ENCODE results near the gene NFKBIL1. TPM values are rescaled to one million over a fixed set of nuclear protein-coding genes. Genes with fewer than 3 reads are reported as not detected.

NFKBIL1 gene
- total and polyA plus RNA-seq, 10 of the 15 experiments (the other 5 are each of a cell fraction or from before 2014, with no cell fraction given): 0.19 to 15.1 (median 7.0) TPM

GRCh38 chr6:31528307-31528777 is 19.1 kb upstream of the NFKBIL1 start:
- no TSS peak for BruUV-seq (replicated peaks)
- ChIA-PET SMC1A (ENCODE audit: uncharacterized antibody, unreplicated experiment) (interaction anchor here (1.8 kb wide), 1 partner anchor 13 kb away, joined by 5 read pairs; the partner anchor contains the start of gene DDX39B), RAD21 (ENCODE audit: unreplicated experiment) (interaction anchor here (0.7 kb wide), 1 partner anchor 34 kb away, joined by 3 read pairs; no protein-coding TSS in a partner anchor), POLR2A (interaction anchor here (0.7 kb wide), 1 partner anchor 38 kb away, joined by 3 read pairs; no protein-coding TSS in a partner anchor), CTCF (interaction anchor here (2.0 kb wide), 1 partner anchor 34 kb away, joined by 4 read pairs; no protein-coding TSS in a partner anchor)
- no peak overlapping the region for H3K4me2 ChIP-seq (ENCODE audit: control insufficient read depth, insufficient read depth)
- no peaks in the 10 kb centered on the region for H4K20me1 ChIP-seq (ENCODE audit: control insufficient read depth, insufficient read depth)
- WGBS (ENCODE audit: insufficient coverage, insufficient replicate concordance, low lambda C conversion rate, missing lambda C conversion rate): 90% methylated on average over 4 of the region's 4 CpGs
- no peak overlapping the region for H2AFZ ChIP-seq (ENCODE audit: control insufficient read depth, low read depth, low read length)
- TF ChIP-seq HDAC6 (IDR thresholded peaks at IDR 0.05; ENCODE audit: unreplicated experiment) (no peak), CHD4 (IDR thresholded peaks at IDR 0.05) (no peak)
- in situ Hi-C loops (cut with MboI) (no loop called here), intact Hi-C loops (cut with micrococcal nuclease; ENCODE audit: unreplicated experiment) (no loop called here)
- H3K4me1 ChIP-seq (ENCODE audit: control insufficient read depth, insufficient read depth, low read length): no peaks in the 10 kb centered on the region
- no peak overlapping the region for H3K9ac ChIP-seq (ENCODE audit: control insufficient read depth, insufficient read depth, low read length)
- no peak overlapping the region for H3K27ac ChIP-seq (ENCODE audit: control insufficient read depth, insufficient read depth)
- FAIRE-seq (no peak), ATAC-seq (peak; percentile 28), DNase-seq (ENCODE audit: low read depth, low spot score) (no peak)
- no peaks in the 10 kb centered on the region for H3K27me3 ChIP-seq (replicated peaks in 1 of 2; ENCODE audit: control insufficient read depth in 2 of 2, insufficient read depth in 2 of 2, low read length in 1 of 2)
- no peaks in the 10 kb centered on the region for H3K9me3 ChIP-seq (replicated peaks; ENCODE audit: control insufficient read depth, insufficient read depth, low read length)
- H3K79me2 ChIP-seq (ENCODE audit: control insufficient read depth, insufficient read depth, low read length): no peaks in the 10 kb centered on the region; the same call in 1 of the 2 replicates
- no peak overlapping the region for H3K4me3 ChIP-seq
- H3K36me3 ChIP-seq (ENCODE audit: control insufficient read depth in 2 of 2, insufficient read depth in 2 of 2, low read length in 1 of 2): peaks cover 9 to 12% of the 10 kb centered on the region in 2 experiments

- POLR2A ChIA-PET: no interaction called here
- intact Hi-C loops (cut with micrococcal nuclease; ENCODE audit: unreplicated experiment): no loop called here
- TF ChIP-seq MTA3 (IDR thresholded peaks at IDR 0.05; ENCODE audit: borderline replicate concordance, low read length) (peak; percentile 63; the same call in 1 of the 2 replicates), NBN (IDR thresholded peaks at IDR 0.05) (no peak), POLR2AphosphoS5 (IDR thresholded peaks at IDR 0.05; ENCODE audit: low read length) (peak; percentile 5; the same call in 1 of the 2 replicates), ZNF217 (IDR thresholded peaks at IDR 0.05) (no peak), NRF1 (conservative IDR thresholded peaks at IDR 0.05; ENCODE audit: low read depth, low read length) (no peak), USF2 (IDR thresholded peaks at IDR 0.05; ENCODE audit: borderline replicate concordance, low read depth, low read length) (no peak), HDAC6 (IDR thresholded peaks at IDR 0.05; ENCODE audit: unreplicated experiment) (no peak), STAT1 (conservative IDR thresholded peaks at IDR 0.05) (no peak), NR2C1 (IDR thresholded peaks at IDR 0.05) (no peak), FOXM1 (IDR thresholded peaks at IDR 0.05; ENCODE audit: low read depth, low read length) (0 out of 2 replicates have a peak, but pooled peaks have one; percentile 3), WRNIP1 (IDR thresholded peaks at IDR 0.05; ENCODE audit: borderline replicate concordance, low read depth, low read length) (no peak), ZSCAN29 (IDR thresholded peaks at IDR 0.05) (no peak), CBX5 (IDR thresholded peaks at IDR 0.05; ENCODE audit: low read depth) (no peak), GABPA (IDR thresholded peaks at IDR 0.05; ENCODE audit: low read depth) (no peak), PBX3 (IDR thresholded peaks at IDR 0.05; ENCODE audit: insufficient replicate concordance, low read depth, low read length) (peak; percentile 16)
These were observed 18.5 kb upstream of the NFKBIL1 start, which contains the start of gene MCCD1 for GRCh38 chr6:31528821-31529328. Gene MCCD1 (plus strand): TSS chr6:31528962. CDS start chr6:31529015, 53 bp downstream.

More at GRCh38 chr6:31528821-31529328, 18.5 kb upstream of the NFKBIL1 start, which contains the start of gene MCCD1:
- Histone ChIP-seq H3K4me2 (ENCODE audit: control insufficient read depth, insufficient read depth) (no peak within 1 kb of the TSS), H3K9me3 (replicated peaks; ENCODE audit: control insufficient read depth, insufficient read depth, low read length) (no peaks in the 10 kb centered on the region), H3K9ac (ENCODE audit: control insufficient read depth, insufficient read depth, low read length) (no peak within 1 kb of the TSS), H2AFZ (ENCODE audit: control insufficient read depth, low read depth, low read length) (no peak within 1 kb of the TSS), H3K27ac (ENCODE audit: control insufficient read depth, insufficient read depth) (no peak within 1 kb of the TSS), H3K4me1 (ENCODE audit: control insufficient read depth, insufficient read depth, low read length) (no peaks in the 10 kb centered on the region), H3K4me3 (no peak within 1 kb of the TSS), H3K36me3 (ENCODE audit: control insufficient read depth in 2 of 2, insufficient read depth in 2 of 2, low read length in 1 of 2) (peaks cover 14 to 15% of the 10 kb centered on the region in 2 experiments), H3K27me3 (replicated peaks in 1 of 2; ENCODE audit: control insufficient read depth in 2 of 2, insufficient read depth in 2 of 2, low read length in 1 of 2) (no peaks in the 10 kb centered on the region), H3K79me2 (ENCODE audit: control insufficient read depth, insufficient read depth, low read length) (no peaks in the 10 kb centered on the region; the same call in 1 of the 2 replicates), H4K20me1 (ENCODE audit: control insufficient read depth, insufficient read depth) (no peaks in the 10 kb centered on the region)
- CTCF ChIA-PET: interaction anchor here (2.0 kb wide), 1 partner anchor 34 kb away, joined by 4 read pairs; no protein-coding TSS in a partner anchor
- WGBS (ENCODE audit: insufficient coverage, insufficient replicate concordance, low lambda C conversion rate, missing lambda C conversion rate): 90% methylated on average over 6 of the region's 7 CpGs
- FAIRE-seq (no peak), ATAC-seq (peak; percentile 34), DNase-seq (ENCODE audit: low read depth, low spot score) (no peak)
- no TSS peak for BruUV-seq (replicated peaks)
- in situ Hi-C loops (cut with MboI): no loop called here
- SMC1A ChIA-PET (ENCODE audit: uncharacterized antibody, unreplicated experiment): interaction anchor here (1.0 to 1.8 kb wide), 2 partner anchors 12 to 34 kb away, joined by 3 to 5 read pairs; partner anchors contain the start of gene DDX39B
- RAD21 ChIA-PET (ENCODE audit: unreplicated experiment): no interaction called here
